ENCODE measurements around the gene RNLS. TPM values are rescaled to one million over a fixed set of nuclear protein-coding genes. Genes with fewer than 3 reads are reported as not detected.

The RNLS gene
- total RNA-seq, 1 donor from 2014 or later, result 24.7 TPM

DNA sequence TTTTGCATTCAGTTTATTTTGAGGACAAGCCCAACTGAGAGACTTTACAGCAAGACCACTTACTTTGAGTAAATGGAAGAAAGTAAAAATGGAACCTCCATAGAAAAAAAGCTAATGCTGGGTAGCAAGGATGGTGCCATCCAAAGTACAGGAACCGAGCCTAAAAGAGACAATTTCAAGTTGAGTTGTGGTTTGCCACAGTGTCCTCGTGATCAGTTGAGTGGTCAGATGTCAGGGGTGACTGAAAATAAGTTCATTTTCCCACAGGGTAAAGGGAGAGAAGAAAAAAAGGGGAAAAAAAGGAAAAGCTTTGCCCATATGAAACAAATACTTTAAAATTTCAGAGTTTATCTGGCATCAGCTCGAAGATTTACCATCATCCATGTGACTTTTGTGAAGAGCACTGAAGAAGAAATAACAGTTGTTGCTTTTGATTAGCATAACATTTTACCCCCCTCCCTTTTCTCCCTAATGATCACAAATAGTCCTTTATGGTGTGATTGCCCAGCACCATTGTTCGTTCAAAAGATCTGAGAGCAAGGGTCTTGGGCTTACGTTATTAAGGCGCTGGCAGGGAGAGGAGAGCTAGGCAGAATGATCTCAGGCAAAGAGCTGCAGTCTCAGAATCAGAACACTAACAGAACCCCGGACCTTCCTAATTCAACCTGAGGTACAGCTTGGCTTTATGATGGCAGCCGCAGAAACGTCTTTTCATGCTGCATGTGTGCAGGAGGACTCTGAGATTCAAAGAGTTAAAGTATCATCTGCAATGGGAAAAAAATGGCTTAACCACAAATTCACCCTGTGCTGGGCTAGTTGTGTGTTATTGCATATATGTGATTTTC is 338.1 kb downstream of the RNLS start:
- DNase-seq (ENCODE audit: low read depth), result no peak
- Histone ChIP-seq H3K36me3 (ENCODE audit: control insufficient read depth, insufficient read depth, low read length) (no peaks in the 10 kb centered on the region), H3K27me3 (ENCODE audit: control insufficient read depth, insufficient read depth, low read length) (no peaks in the 10 kb centered on the region), H3K4me3 (ENCODE audit: low read depth, low read length) (no peak overlapping the region)
- TF ChIP-seq, protein P1, sequence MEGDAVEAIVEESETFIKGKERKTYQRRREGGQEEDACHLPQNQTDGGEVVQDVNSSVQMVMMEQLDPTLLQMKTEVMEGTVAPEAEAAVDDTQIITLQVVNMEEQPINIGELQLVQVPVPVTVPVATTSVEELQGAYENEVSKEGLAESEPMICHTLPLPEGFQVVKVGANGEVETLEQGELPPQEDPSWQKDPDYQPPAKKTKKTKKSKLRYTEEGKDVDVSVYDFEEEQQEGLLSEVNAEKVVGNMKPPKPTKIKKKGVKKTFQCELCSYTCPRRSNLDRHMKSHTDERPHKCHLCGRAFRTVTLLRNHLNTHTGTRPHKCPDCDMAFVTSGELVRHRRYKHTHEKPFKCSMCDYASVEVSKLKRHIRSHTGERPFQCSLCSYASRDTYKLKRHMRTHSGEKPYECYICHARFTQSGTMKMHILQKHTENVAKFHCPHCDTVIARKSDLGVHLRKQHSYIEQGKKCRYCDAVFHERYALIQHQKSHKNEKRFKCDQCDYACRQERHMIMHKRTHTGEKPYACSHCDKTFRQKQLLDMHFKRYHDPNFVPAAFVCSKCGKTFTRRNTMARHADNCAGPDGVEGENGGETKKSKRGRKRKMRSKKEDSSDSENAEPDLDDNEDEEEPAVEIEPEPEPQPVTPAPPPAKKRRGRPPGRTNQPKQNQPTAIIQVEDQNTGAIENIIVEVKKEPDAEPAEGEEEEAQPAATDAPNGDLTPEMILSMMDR (IDR thresholded peaks at IDR 0.05; ENCODE audit: insufficient read depth, low read length, poor library complexity, severe bottlenecking), result no peak

DNA sequence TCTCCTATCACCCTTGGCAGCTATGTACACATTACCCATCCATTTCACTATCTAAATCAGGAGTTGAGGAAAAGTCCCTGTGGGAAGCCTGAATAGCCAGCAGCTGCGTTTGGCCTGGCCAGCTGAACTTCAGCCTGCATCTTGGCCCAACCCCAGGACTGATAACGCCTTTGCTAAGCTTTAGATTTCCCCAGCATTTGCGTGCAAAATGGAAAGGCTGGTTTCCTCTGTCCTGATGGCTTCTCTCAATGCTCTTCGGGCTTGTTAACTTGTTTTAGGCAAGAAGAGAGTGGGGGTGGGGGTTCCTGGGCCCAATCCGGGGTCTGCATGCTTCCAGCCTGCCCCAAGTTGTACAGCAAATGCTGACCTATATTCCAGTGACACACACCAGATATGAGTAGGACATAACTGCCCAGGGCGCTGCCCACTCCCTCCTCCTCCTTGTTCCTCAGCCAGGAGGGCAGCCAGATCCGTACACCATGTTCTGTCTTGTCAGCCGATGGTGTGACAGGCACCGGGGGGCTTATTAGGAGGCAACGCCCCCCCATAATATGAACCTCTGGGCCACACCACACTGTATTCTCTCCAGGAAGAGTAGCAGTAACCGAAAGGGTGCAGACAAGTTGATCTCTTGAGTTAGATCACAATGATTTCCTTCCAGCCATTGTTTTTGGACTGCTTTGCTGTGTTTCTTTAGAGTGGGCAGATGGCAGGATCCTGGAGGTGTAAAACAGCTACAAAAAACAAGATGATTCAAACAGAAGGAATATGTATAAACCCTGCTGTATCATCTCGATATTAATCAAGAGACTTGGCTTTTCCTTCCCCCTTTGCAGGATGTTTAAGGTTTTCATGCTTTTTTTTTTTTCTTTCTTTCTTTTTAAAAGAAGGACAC is 339.0 kb downstream of the RNLS start:
- DNase-seq (ENCODE audit: low read depth), result no peak
- no peaks in the 10 kb centered on the region for H3K27me3 ChIP-seq (ENCODE audit: control insufficient read depth, insufficient read depth, low read length)
- H3K36me3 ChIP-seq (ENCODE audit: control insufficient read depth, insufficient read depth, low read length), result no peaks in the 10 kb centered on the region
- TF ChIP-seq, protein P1 (IDR thresholded peaks at IDR 0.05; ENCODE audit: insufficient read depth, low read length, poor library complexity, severe bottlenecking), result no peak
- H3K4me3 ChIP-seq (ENCODE audit: low read depth, low read length), result no peak overlapping the region

DNA sequence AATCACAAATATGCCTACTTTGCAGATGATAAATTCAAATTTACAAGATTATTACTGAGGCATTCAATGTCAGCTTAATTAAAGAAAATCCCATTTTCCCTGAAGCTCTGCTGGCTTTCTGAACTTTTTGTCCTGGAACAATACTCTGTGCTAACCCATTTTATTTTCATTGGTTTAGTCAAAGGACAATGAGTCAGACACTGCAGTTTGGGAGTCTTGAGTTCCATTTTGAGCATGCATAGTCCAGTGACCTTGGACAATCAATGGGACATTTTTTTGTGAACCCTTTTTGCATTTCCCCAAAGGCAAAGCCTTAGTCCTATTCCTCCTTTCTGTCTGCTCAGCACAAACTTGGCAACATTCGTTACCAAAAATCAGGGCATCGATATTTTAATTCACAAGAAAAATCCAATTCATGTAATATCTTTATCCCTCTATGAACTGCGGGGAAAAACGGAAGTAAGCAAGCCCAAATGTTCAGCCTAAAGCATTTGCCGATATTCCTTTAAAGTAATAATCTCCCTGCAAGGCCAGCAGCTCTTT is 339.8 kb downstream of the RNLS start:
- Histone ChIP-seq H3K4me3 (ENCODE audit: low read depth, low read length) (no peak overlapping the region), H3K36me3 (ENCODE audit: control insufficient read depth, insufficient read depth, low read length) (no peaks in the 10 kb centered on the region)
- TF ChIP-seq, protein P1 (IDR thresholded peaks at IDR 0.05; ENCODE audit: insufficient read depth, low read length, poor library complexity, severe bottlenecking), result no peak

DNA sequence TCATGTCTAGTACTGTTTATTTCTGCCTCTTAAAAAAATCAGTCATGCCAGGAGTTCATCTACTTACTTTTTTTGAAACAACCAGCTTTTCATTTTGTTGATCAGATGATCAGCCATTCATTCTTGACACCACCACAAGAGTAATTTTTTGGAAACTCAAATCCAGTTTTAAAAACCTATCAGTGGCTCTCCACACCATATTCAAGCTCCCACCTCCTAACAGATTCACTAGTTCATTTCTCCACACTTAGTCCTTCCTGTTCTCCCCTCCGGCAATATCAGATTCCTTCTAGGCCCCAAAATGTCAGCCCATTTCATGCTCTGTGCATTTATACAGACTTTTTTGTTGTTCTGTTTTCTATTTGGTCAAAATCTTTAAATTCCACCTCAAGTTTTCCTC is 341.6 kb downstream of the RNLS start:
- DNase-seq (ENCODE audit: low read depth), result no peak
- no peaks in the 10 kb centered on the region for H3K36me3 ChIP-seq (ENCODE audit: control insufficient read depth, insufficient read depth, low read length)
- H3K27me3 ChIP-seq (ENCODE audit: control insufficient read depth, insufficient read depth, low read length), result no peaks in the 10 kb centered on the region
- no peak overlapping the region for H3K4me3 ChIP-seq (ENCODE audit: low read depth, low read length)
- TF ChIP-seq, protein P1 (IDR thresholded peaks at IDR 0.05; ENCODE audit: insufficient read depth, low read length, poor library complexity, severe bottlenecking), result no peak

More for the DNA sequence above, 339.8 kb downstream of the RNLS start:
- DNase-seq (ENCODE audit: low read depth), result no peak
- no peaks in the 10 kb centered on the region for H3K27me3 ChIP-seq (ENCODE audit: control insufficient read depth, insufficient read depth, low read length)

DNA sequence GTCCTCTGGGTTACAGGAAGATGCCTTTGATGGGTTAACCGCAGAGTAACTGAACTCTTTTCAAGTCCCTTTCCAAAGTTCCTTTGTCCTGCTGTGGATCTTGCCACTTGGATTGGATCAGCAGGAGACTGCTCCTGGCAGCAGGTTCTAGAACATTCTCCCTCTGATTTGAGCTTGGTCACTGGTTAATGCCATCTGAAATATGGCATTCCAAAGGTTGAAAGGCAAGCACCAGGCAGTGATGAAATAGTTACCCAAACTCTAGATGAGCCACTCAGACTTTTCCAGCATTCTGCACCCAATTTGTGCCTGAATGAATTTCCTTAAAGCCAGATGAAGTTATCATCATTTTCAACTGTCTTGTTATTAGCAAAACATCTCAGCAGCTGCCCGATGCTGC is 343.9 kb downstream of the RNLS start:
- H3K36me3 ChIP-seq (ENCODE audit: control insufficient read depth, insufficient read depth, low read length), result no peaks in the 10 kb centered on the region
- TF ChIP-seq, protein P1 (IDR thresholded peaks at IDR 0.05; ENCODE audit: insufficient read depth, low read length, poor library complexity, severe bottlenecking), result no peak
- H3K4me3 ChIP-seq (ENCODE audit: low read depth, low read length), result no peak overlapping the region
- DNase-seq (ENCODE audit: low read depth), result no peak
- H3K27me3 ChIP-seq (ENCODE audit: control insufficient read depth, insufficient read depth, low read length), result no peaks in the 10 kb centered on the region
